ENCODE measurements around the gene TUT7. TPM values are rescaled to one million over a fixed set of nuclear protein-coding genes. Genes with fewer than 3 reads are reported as not detected.

TUT7 gene
- total and polyA plus RNA-seq, 10 of the 15 experiments (the other 5 are each of a cell fraction or from before 2014, with no cell fraction given): 10.0 to 49.8 (median 30.4) TPM

DNA sequence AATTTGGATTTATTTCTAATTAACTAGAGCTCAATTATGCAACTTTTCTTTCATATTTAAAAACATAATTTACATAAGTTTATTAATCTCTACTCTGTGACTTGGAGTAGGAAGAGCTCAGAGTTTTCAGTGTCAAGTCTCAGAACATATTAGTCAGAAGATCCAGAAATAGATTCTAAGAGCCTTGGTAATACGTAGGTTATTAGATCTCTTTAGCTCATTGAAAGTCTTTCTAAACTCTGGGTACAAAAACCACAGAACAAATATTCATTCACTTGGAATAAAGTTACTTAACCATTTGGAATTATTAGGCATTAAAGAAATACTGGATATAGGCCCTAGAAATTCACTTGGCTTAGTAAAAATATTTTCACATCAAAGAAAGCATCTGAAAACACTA lies 45.5 kb downstream of the TUT7 start:
- ChIA-PET SMC1A (ENCODE audit: uncharacterized antibody, unreplicated experiment) (interaction anchor here (0.9 to 1.0 kb wide), 3 partner anchors 31 to 209 kb away, joined by 3 read pairs; no protein-coding TSS in a partner anchor), POLR2A (interaction anchor here (0.5 kb wide), 1 partner anchor 29 kb away, joined by 4 read pairs; no protein-coding TSS in a partner anchor), CTCF (interaction anchor here (1.0 to 1.3 kb wide), 2 partner anchors 51 to 107 kb away, joined by 3 read pairs; no protein-coding TSS in a partner anchor), RAD21 (ENCODE audit: unreplicated experiment) (no interaction called here)
- Histone ChIP-seq H3K4me2 (ENCODE audit: control insufficient read depth, insufficient read depth) (no peak overlapping the region), H3K4me3 (no peak overlapping the region), H3K79me2 (ENCODE audit: control insufficient read depth, insufficient read depth, low read length) (no peaks in the 10 kb centered on the region), H3K36me3 (ENCODE audit: control insufficient read depth in 2 of 2, insufficient read depth in 2 of 2, low read length in 1 of 2) (peaks cover 5 to 27% of the 10 kb centered on the region in 2 experiments; a peak in 3 of 4 replicates), H2AFZ (ENCODE audit: control insufficient read depth, low read depth, low read length) (no peak overlapping the region), H3K27me3 (replicated peaks in 1 of 2; ENCODE audit: control insufficient read depth in 2 of 2, insufficient read depth in 2 of 2, low read length in 1 of 2) (no peaks in the 10 kb centered on the region), H3K9ac (ENCODE audit: control insufficient read depth, insufficient read depth, low read length) (no peak overlapping the region), H3K9me3 (replicated peaks; ENCODE audit: control insufficient read depth, insufficient read depth, low read length) (no peaks in the 10 kb centered on the region), H3K4me1 (ENCODE audit: control insufficient read depth, insufficient read depth, low read length) (no peaks in the 10 kb centered on the region), H3K27ac (ENCODE audit: control insufficient read depth, insufficient read depth) (no peak overlapping the region), H4K20me1 (ENCODE audit: control insufficient read depth, insufficient read depth) (no peaks in the 10 kb centered on the region)
- TF ChIP-seq SUPT20H (IDR thresholded peaks at IDR 0.05; ENCODE audit: borderline replicate concordance, control insufficient read depth, low read depth, low read length) (no peak), HDGF (IDR thresholded peaks at IDR 0.05) (no peak), BMI1 (IDR thresholded peaks at IDR 0.05; ENCODE audit: borderline replicate concordance) (no peak), IRF5 (IDR thresholded peaks at IDR 0.05; ENCODE audit: borderline replicate concordance) (no peak), CEBPB (IDR thresholded peaks at IDR 0.05; ENCODE audit: borderline replicate concordance in 1 of 2, low read depth in 2 of 2, low read length in 2 of 2) (no peak), ZNF622 (IDR thresholded peaks at IDR 0.05) (no peak), EGR1 (IDR thresholded peaks at IDR 0.05; ENCODE audit: borderline replicate concordance in 1 of 2, low read depth in 2 of 2, low read length in 2 of 2) (no peak), MTA3 (IDR thresholded peaks at IDR 0.05; ENCODE audit: borderline replicate concordance, low read length) (no peak), TCF12 (IDR thresholded peaks at IDR 0.05; ENCODE audit: low read depth, low read length) (no peak), JUND (IDR thresholded peaks at IDR 0.05; ENCODE audit: low read depth, low read length) (no peak), SP1 (IDR thresholded peaks at IDR 0.05; ENCODE audit: low read depth, low read length) (no peak), SUZ12 (IDR thresholded peaks at IDR 0.05; ENCODE audit: unreplicated experiment) (no peak), NR2F1 (conservative IDR thresholded peaks at IDR 0.05) (no peak), RAD21 (IDR thresholded peaks at IDR 0.05; ENCODE audit: insufficient read depth, low read depth, low read length) (no peak)
- TF ChIP-seq, protein P1, sequence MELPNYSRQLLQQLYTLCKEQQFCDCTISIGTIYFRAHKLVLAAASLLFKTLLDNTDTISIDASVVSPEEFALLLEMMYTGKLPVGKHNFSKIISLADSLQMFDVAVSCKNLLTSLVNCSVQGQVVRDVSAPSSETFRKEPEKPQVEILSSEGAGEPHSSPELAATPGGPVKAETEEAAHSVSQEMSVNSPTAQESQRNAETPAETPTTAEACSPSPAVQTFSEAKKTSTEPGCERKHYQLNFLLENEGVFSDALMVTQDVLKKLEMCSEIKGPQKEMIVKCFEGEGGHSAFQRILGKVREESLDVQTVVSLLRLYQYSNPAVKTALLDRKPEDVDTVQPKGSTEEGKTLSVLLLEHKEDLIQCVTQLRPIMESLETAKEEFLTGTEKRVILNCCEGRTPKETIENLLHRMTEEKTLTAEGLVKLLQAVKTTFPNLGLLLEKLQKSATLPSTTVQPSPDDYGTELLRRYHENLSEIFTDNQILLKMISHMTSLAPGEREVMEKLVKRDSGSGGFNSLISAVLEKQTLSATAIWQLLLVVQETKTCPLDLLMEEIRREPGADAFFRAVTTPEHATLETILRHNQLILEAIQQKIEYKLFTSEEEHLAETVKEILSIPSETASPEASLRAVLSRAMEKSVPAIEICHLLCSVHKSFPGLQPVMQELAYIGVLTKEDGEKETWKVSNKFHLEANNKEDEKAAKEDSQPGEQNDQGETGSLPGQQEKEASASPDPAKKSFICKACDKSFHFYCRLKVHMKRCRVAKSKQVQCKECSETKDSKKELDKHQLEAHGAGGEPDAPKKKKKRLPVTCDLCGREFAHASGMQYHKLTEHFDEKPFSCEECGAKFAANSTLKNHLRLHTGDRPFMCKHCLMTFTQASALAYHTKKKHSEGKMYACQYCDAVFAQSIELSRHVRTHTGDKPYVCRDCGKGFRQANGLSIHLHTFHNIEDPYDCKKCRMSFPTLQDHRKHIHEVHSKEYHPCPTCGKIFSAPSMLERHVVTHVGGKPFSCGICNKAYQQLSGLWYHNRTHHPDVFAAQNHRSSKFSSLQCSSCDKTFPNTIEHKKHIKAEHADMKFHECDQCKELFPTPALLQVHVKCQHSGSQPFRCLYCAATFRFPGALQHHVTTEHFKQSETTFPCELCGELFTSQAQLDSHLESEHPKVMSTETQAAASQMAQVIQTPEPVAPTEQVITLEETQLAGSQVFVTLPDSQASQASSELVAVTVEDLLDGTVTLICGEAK (IDR thresholded peaks at IDR 0.05; ENCODE audit: borderline replicate concordance): no peak
- TF ChIP-seq, protein P2, sequence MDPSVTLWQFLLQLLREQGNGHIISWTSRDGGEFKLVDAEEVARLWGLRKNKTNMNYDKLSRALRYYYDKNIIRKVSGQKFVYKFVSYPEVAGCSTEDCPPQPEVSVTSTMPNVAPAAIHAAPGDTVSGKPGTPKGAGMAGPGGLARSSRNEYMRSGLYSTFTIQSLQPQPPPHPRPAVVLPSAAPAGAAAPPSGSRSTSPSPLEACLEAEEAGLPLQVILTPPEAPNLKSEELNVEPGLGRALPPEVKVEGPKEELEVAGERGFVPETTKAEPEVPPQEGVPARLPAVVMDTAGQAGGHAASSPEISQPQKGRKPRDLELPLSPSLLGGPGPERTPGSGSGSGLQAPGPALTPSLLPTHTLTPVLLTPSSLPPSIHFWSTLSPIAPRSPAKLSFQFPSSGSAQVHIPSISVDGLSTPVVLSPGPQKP (IDR thresholded peaks at IDR 0.05; ENCODE audit: low read depth, low read length): no peak
- WGBS (ENCODE audit: insufficient coverage, insufficient replicate concordance, low lambda C conversion rate, missing lambda C conversion rate): 45% methylated on average over 1 of the region's 1 CpG
- in situ Hi-C loops (cut with MboI): no loop called here
- intact Hi-C loops (cut with micrococcal nuclease; ENCODE audit: unreplicated experiment): no loop called here
- DNase-seq (ENCODE audit: low read depth, low spot score): no peak
- no peak for FAIRE-seq
- no TSS peak for BruUV-seq (replicated peaks)
- ATAC-seq: no peak
